Heart left ventricle (tissue), 16 donors: ENCODE results near the gene SUMO3. TPM values are rescaled to one million over a fixed set of nuclear protein-coding genes. Genes with fewer than 3 reads are reported as not detected.

Experiments used
- ATAC-seq, 4 donors: fragments of 200-7000 bp; cut with Tn5 transposase; one replicate each; pipeline ENCODE4 v1.9.1; 2020 to 2022; ENCODE audit warnings: moderate library complexity in 4 of 4, mild to moderate bottlenecking in 3 of 4, moderate number of reproducible peaks in 1 of 4
- DNase-seq, 5 donors: peaks; one replicate each; pipeline ENCODE4 v3.0.0-alpha.2; 2020
- H3K27ac ChIP-seq, 12 donors: fragments of 200-600 bp; sonication (generic) in 4 of 12; one replicate each; pipeline versions ENCODE4 v1.5.0 to v1.8.0; 2016 to 2022; ENCODE audit warnings: mild to moderate bottlenecking in 2 of 12
- H3K27me3 ChIP-seq, 9 donors: fragments of 200-600 bp; sonication (generic) in 2 of 9; one replicate each; pipeline versions ENCODE4 v1.5.1 to v1.8.0; 2016 to 2022; ENCODE audit warnings: mild to moderate bottlenecking in 3 of 9
- H3K36me3 ChIP-seq, 9 donors: fragments of 200-600 bp; sonication (generic) in 2 of 9; one replicate each; pipeline versions ENCODE4 v1.5.0 to v1.8.0; 2018 to 2022; ENCODE audit warnings: mild to moderate bottlenecking in 2 of 9
- H3K4me1 ChIP-seq, 12 donors: fragments of 200-600 bp; sonication (generic) in 4 of 12; one replicate each; pipeline versions ENCODE4 v1.5.0 to v1.8.0; 2016 to 2022; ENCODE audit warnings: mild to moderate bottlenecking in 3 of 12
- H3K4me3 ChIP-seq, 12 donors: fragments of 200-600 bp; sonication (generic) in 4 of 12; one replicate each; pipeline versions ENCODE4 v1.5.0 to v1.8.0; 2017 to 2022; ENCODE audit warnings: mild to moderate bottlenecking in 9 of 12, moderate library complexity in 4 of 12
- H3K9me3 ChIP-seq, 12 donors: fragments of 200-600 bp; sonication (generic) in 4 of 12; one replicate each; pipeline versions ENCODE4 v1.5.0 to v1.8.0; 2016 to 2022; ENCODE audit warnings: mild to moderate bottlenecking in 1 of 12
- POLR2A ChIP-seq, 2 donors: fragments of 450-650 bp; IDR thresholded peaks; one replicate each; pipeline ENCODE4 v1.6.1; 2017; ENCODE audit warnings: antibody characterized with exemption in 2 of 2, mild to moderate bottlenecking in 2 of 2, moderate library complexity in 2 of 2
- WGBS, 4 donors: extraction: QIAGEN DNeasy Blood & Tissue Kit in 2 of 4; methylation state at CpG; one replicate each; pipeline versions ENCODE4 v1.1.5 to v1.1.7; 2013 to 2018; 5-methylcytosine and 5-hydroxymethylcytosine counted together
- intact Hi-C, 10 donors: fragments of 100-400 bp; cut with DNase I; formaldehyde crosslinking; loops; one replicate each; pipeline versions ENCODE4 v1.11.1 to v1.14.2; 2022
- polyA plus RNA-seq, 2 donors: library from polyadenylated mRNA; stranded (reverse); fragments of 200-250 nt; gene quantifications; one replicate each; pipeline ENCODE4 v1.2.3, GENCODE V29; 2013
- total RNA-seq, 9 donors: library from RNA; depleted of rRNA in 2 of 9; stranded (reverse); fragments of >200 nt in 2 of 9; fragmentation: NEBNext Ultra II Directional in 3 of 9; extraction: Animal tissue kit (Norgen Biotek cat#: 25700) in 3 of 9; gene quantifications; one replicate each; pipeline versions ENCODE4 v1.1.0 to v1.2.4, GENCODE V29; 2016 to 2023
- TF ChIP-seq, protein P1 (sequence below), 12 donors: fragments of 200-600 bp; sonication (generic) in 4 of 12; IDR thresholded peaks; one replicate each; pipeline versions ENCODE4 v1.5.0 to v1.8.0; 2018 to 2022; ENCODE audit warnings: antibody characterized with exemption in 12 of 12, mild to moderate bottlenecking in 5 of 12
- donor health status: ischemic (EF 13 %, LVEDD 7.1; RV severe dilation, severe dysfunction).
- donor health status: healthy with polysubstance abuse.
- donor health status: DM: no; HTN: yes; CAD: no.
- donor health status: DM: no; HTN: no; CAD: no.
- donor health status: ischemic (EF 25% LVEDD 6.9; RV normal size, moderate dysfunction).
- donor health status: ischemic (EF 25% LVEDD 5.7; RV mildly dilated, moderate dysfunction).
- donor health status: healthy.
- donor health status: DM: yes; HTN: yes; CAD: no.
- donor health status: ischemic (EF 35%, LVEDD 5.7; RV mildly dilated, moderate dysfunction).
- donor health status: nonischemic (EF 11% LVEDD 7.7; RV severe dilation, severe dysfunction).
- donor health status: DM: yes; HTN: yes; CAD: no.
- donor health status: PGD.
- donor health status: ischemic (EF 29% LVEDD 5.4; RV normal size, mild dysfunction).
- donor health status: nonischemic (EF 23%, LVEDD 6.1; RV moderate dilation, normal function).

The SUMO3 gene
- total and polyA plus RNA-seq, 11 donors: 22.0 to 108 (median 78.1) TPM

DNA sequence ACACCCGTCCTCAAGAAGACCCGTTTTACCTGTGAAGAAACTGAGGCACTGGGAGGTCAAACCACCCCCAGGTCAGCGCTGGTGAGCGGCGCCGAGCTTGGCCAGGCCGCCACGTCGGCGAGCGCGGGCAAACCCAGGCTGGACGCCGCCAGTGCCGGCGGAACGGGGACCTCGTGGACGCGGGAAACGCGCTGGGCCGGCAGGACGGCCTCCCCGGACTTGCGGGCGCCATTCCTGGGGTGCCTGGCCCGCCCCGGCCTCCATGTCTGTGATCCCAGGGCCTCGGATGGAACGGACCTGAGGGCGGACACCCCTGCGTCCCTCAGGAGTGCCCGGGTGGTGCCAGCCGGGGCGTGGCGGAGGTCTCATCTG is 764 bp upstream of the SUMO3 start:
- DNase-seq (peak in 3 of 5 donors; percentile 32 to 69 (median 56)), ATAC-seq (peak in 1 of 4 donors; percentile 0)
- Histone ChIP-seq H3K9me3 (peaks cover 0 to 44% (median 14%) of the 10 kb centered on the region in 12 donors), H3K4me3 (peak overlapping the region; percentile 72 to 97 (median 88)), H3K27ac (peak overlapping the region; percentile 85 to 99 (median 96)), H3K36me3 (peaks cover 0 to 6% (median 2%) of the 10 kb centered on the region in 9 donors), H3K4me1 (peaks cover 0 to 39% (median 24%) of the 10 kb centered on the region in 12 donors), H3K27me3 (no peaks in the 10 kb centered on the region)
- 49 to 75% (median 59%) methylated on average over 26 to 37 of the region's 37 CpGs for WGBS, 4 donors
- TF ChIP-seq, protein P1, sequence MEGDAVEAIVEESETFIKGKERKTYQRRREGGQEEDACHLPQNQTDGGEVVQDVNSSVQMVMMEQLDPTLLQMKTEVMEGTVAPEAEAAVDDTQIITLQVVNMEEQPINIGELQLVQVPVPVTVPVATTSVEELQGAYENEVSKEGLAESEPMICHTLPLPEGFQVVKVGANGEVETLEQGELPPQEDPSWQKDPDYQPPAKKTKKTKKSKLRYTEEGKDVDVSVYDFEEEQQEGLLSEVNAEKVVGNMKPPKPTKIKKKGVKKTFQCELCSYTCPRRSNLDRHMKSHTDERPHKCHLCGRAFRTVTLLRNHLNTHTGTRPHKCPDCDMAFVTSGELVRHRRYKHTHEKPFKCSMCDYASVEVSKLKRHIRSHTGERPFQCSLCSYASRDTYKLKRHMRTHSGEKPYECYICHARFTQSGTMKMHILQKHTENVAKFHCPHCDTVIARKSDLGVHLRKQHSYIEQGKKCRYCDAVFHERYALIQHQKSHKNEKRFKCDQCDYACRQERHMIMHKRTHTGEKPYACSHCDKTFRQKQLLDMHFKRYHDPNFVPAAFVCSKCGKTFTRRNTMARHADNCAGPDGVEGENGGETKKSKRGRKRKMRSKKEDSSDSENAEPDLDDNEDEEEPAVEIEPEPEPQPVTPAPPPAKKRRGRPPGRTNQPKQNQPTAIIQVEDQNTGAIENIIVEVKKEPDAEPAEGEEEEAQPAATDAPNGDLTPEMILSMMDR (IDR thresholded peaks at IDR 0.05): no peak
- no peak for TF ChIP-seq POLR2A (IDR thresholded peaks at IDR 0.05)
- intact Hi-C loops: loop anchor here in 8 of 10 donors (2.0 to 10.0 kb wide), 7 partner anchors 24 to 316 kb away; partner anchors contain the start of gene PTTG1IP (in 5 of the 8)

DNA sequence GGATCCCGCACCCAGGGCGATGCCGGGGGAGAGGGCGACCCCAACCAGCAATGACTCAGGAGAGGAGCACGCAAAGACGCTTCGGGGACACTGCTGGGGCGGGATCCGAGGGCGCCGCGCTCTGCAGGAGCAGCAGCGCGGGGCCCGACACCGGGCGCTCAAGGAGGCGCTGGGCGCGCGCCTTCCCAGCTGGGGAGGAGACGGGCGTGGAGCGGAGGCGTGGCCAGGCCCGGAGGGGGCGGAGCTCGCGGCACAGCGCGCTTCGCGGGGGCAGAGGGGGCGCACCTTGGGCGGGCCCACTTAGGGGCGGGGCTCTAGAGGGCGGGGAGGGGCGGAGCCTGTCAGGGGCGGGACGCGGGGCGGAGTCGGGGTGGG is 369 bp downstream of the SUMO3 start:
- intact Hi-C loops: loop anchor here in 8 of 10 donors (2.0 to 10.0 kb wide), 6 partner anchors 35 to 317 kb away; partner anchors contain the start of gene PTTG1IP (in 4 of the 8)
- Histone ChIP-seq H3K27ac (peak overlapping the region; percentile 85 to 99 (median 96)), H3K27me3 (no peaks in the 10 kb centered on the region), H3K9me3 (peaks cover 0 to 32% (median 5%) of the 10 kb centered on the region in 12 donors), H3K4me3 (peak overlapping the region; percentile 72 to 97 (median 88)), H3K4me1 (peaks cover 0 to 39% (median 24%) of the 10 kb centered on the region in 12 donors), H3K36me3 (peaks cover 0 to 18% (median 13%) of the 10 kb centered on the region in 9 donors)
- TF ChIP-seq, protein P1 (IDR thresholded peaks at IDR 0.05): no peak
- TF ChIP-seq POLR2A (IDR thresholded peaks at IDR 0.05): no peak
- ATAC-seq (peak; percentile 90 to 98 (median 93)), DNase-seq (peak; percentile 93 to 98 (median 93))
- 0 to 3% (median 1%) methylated on average over 10 to 43 of the region's 43 CpGs for WGBS, 4 donors

DNA sequence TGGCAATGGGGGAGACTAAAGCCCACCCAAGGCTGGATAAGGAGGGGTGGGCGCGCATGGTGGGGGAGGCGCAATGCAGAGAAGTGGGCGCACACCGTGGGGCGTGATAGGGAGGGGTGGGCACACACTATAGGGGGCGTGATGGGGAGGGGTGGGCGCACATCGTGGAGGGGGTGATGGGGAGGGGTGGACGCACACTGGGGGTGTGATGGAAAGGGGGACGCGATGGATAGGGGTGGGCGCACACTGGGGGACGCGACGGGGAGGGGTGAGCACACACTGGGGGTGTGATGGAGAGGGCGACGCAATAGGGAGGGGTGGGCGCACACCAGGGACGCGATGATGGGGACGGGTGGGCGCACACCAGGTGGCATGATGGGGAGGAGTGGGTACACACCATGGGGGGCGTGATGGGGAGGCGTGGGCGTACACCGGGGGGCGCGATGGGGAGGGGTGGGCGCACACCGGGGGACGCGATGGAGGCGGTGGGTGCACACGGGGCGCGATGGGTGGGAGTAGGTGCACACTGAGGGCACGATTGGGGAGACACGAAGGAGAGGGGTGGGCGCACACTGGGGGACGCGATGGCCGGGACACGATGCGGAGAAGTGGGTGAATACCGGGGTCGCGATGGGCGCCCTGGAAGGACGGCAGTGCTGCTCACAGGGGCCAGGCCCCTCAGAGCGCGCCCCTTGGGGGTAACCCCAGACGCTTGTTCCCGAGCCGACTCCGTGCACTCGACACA is 929 bp downstream of the SUMO3 start:
- H3K27ac ChIP-seq: peak overlapping the region in 7 of 12 donors; percentile 47 to 99 (median 94)
- WGBS, 4 donors: 59 to 71% (median 63%) methylated on average over 56 to 57 of the region's 57 CpGs
- H3K4me1 ChIP-seq: peaks cover 0 to 39% (median 24%) of the 10 kb centered on the region in 12 donors
- no peaks in the 10 kb centered on the region for H3K27me3 ChIP-seq
- peaks cover 0 to 23% (median 17%) of the 10 kb centered on the region in 9 donors for H3K36me3 ChIP-seq
- intact Hi-C loops: loop anchor here in 8 of 10 donors (2.0 to 10.0 kb wide), 6 partner anchors 35 to 318 kb away; partner anchors contain the start of gene PTTG1IP (in 4 of the 8)
- TF ChIP-seq POLR2A (IDR thresholded peaks at IDR 0.05): no peak
- TF ChIP-seq, protein P1 (IDR thresholded peaks at IDR 0.05): no peak
- DNase-seq (peak in 3 of 5 donors; percentile 36 to 50 (median 44)), ATAC-seq (peak in 2 of 4 donors; percentile 1 to 4)
- peaks cover 0 to 27% (median 2%) of the 10 kb centered on the region in 12 donors for H3K9me3 ChIP-seq
- H3K4me3 ChIP-seq: peak overlapping the region; percentile 72 to 97 (median 88)
